ENCODE data around the gene RPA1. TPM values are rescaled to one million over a fixed set of nuclear protein-coding genes. Genes with fewer than 3 reads are reported as not detected.
"Not testable (repeated sequence)": the region's sequence is repeated elsewhere in the genome, so short reads cannot be mapped to it uniquely, and the experiment has no call there.

The RPA1 gene
- total and polyA plus RNA-seq, 9 of the 15 experiments (the other 6 are each of a cell fraction or from before 2014, with no cell fraction given) = 25.2 to 125 (median 47.4) TPM

DNA sequence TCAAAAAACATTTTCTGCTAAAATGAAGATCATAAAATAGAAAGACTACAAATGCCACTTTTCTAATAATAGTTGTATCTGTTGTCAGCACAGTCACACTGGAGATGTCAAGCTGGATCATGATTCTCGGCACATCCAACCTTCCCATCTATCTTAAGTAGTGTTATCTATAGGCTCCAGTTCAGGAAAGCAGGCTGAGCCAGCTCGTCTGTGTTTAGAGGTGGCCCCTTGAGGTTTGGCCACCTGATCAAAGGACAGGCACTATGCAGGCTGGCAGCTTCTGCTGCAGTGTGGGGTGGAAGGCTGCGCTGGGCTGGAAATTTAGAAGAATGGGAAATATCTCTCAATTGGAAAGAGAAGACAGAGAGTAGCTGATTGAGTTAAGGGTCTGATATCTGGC lies 32.5 kb upstream of the RPA1 start (continued):
- no peak for TF ChIP-seq PCBP1 (IDR thresholded peaks at IDR 0.05; ENCODE audit: low read depth, low read length, poor library complexity, severe bottlenecking)
- TF ChIP-seq SRF (CRISPR knock-in tag; IDR thresholded peaks at IDR 0.05) = no peak
- no peak for TF ChIP-seq PHF8 (IDR thresholded peaks at IDR 0.05; ENCODE audit: borderline replicate concordance, low read length)
- no peak for TF ChIP-seq SNIP1 (IDR thresholded peaks at IDR 0.05; ENCODE audit: low read depth)
- no peak for TF ChIP-seq ZFX (CRISPR knock-in tag; IDR thresholded peaks at IDR 0.05)

DNA sequence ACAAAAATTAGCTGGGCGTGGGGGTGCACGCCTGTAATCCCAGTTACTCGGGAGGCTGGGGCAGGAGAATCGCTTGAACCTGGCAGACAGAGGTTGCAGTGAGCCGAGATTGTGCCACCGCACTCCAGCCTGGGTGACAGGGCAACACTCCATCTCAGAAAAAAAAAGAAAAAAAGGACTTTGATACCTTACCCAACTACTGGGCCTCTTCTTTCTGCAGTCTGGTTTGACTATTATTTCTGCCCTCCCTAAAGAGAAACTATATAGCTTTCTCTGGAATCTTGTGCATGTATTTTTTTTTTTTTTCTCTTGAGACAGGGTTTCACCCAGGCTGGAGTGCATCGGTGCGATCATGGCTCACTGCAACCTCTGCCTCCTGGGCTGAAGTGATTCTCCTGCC lies 32.0 kb upstream of the RPA1 start:
- H3K4me3 ChIP-seq; H3K79me2 ChIP-seq (ENCODE audit: control insufficient read depth, insufficient read depth, low read length); CTCF ChIA-PET (ENCODE audit: low intra/inter-chr PET ratio); intact Hi-C loops (cut with micrococcal nuclease); BruUV-seq (replicated peaks); H3K9me3 ChIP-seq (replicated peaks; ENCODE audit: control insufficient read depth, insufficient read depth, low read depth, low read length); H4K20me1 ChIP-seq (replicated peaks; ENCODE audit: control insufficient read depth, insufficient read depth, low read length); in situ Hi-C loops (cut with MboI); H3K27me3 ChIP-seq (ENCODE audit: control insufficient read depth in 2 of 2, insufficient read depth in 2 of 2, low read length in 2 of 2); H2AFZ ChIP-seq (ENCODE audit: low read depth, low read length); H3K9me1 ChIP-seq (ENCODE audit: control insufficient read depth, insufficient read depth, low read length); FAIRE-seq; H3K27ac ChIP-seq (ENCODE audit: extremely low read depth, low read depth, low read length); H3K4me2 ChIP-seq (ENCODE audit: insufficient read depth, low read length); DNase-seq (ENCODE audit: extremely low read depth in 1 of 4, low spot score in 3 of 4); ATAC-seq: not testable (repeated sequence)
- 85% methylated on average over 4 of the region's 8 CpGs for WGBS (ENCODE audit: insufficient coverage, low coverage, missing lambda C conversion rate)
- POLR2A ChIA-PET = interaction anchor here (1.2 kb wide), 1 partner anchor 81 kb away, joined by 5 read pairs; no protein-coding TSS in a partner anchor
- H3K4me1 ChIP-seq (replicated peaks in 1 of 2; ENCODE audit: control insufficient read depth in 2 of 2, insufficient read depth in 2 of 2, low read length in 2 of 2) = peaks cover 12 to 17% of the 10 kb centered on the region in 2 experiments; a peak in 4 of 5 replicates
- peak overlapping the region in 1 of 2 experiments; percentile 26; a peak in 1 of 4 replicates for H3K9ac ChIP-seq (ENCODE audit: insufficient read depth in 1 of 2, low read depth in 2 of 2, low read length in 2 of 2)
- peaks cover 24% of the 10 kb centered on the region; the same call in 2 of the 3 replicates for H3K36me3 ChIP-seq (ENCODE audit: control insufficient read depth, insufficient read depth, low read length)
